ENCODE measurements around the gene ANKRD10. TPM values are rescaled to one million over a fixed set of nuclear protein-coding genes. Genes with fewer than 3 reads are reported as not detected.

Gene ANKRD10
- total and polyA plus RNA-seq, 2 donors (not counting 3 experiments of a cell fraction or from before 2014, with no cell fraction given), result 44.5 to 94.1 TPM

DNA sequence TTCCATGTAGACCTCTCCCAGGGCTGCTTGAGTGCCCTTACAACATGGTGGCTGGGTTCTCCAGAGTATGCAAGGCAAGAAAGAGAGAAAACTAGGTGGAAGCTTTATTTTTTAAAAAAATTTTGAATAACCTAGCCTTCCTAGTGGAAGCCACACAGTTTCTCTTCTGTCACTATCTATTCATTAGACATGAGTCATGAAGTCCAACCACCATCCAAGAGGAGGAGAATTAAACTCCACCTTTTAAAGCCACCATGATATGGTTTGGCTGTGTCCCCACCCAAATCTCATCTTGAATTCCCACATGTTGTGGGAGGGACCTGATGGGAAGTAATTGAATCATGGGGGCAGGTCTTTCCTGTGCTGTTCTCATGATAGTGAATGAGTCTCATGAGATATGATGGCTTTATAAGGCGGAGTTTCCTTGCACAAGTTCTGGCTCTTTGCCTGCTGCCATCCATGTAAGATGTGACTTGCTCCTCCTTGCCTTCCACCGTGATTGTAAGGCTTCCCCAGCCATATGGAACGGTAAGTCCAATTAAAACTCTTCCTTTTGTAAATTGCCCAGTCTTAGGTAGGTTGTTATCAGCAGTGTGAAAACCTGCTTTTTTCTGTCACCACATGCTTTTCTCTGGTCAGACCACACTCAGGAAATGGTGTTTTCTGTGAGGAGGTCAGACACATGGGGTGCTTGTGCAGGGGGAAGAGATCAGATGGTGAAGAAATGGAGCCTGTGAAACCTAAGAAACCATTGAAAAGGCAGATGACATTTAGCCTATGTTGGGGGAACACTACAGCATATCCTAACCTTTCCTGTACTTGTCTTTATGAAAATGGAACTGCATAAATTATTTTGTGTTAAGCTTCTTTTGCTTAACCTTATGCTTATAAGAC, 57.7 kb downstream of the ANKRD10 start:
- CTCF ChIA-PET, result no interaction called here
- BruUV-seq (replicated peaks), result no TSS peak
- H3K27me3 ChIP-seq (ENCODE audit: control insufficient read depth in 2 of 2, insufficient read depth in 2 of 2, low read length in 2 of 2), result peaks cover 2% of the 10 kb centered on the region in 2 experiments
- dilution Hi-C loops (cut with MboI; ENCODE audit: extremely low pct_ligation_motif_present, low sequenced_read_pairs) (no loop called here), intact Hi-C loops (cut with micrococcal nuclease) (no loop called here)
- no peak overlapping the region for H3K9ac ChIP-seq (replicated peaks; ENCODE audit: extremely low read depth, insufficient read depth, low read length)
- no peaks in the 10 kb centered on the region for H3K9me1 ChIP-seq (replicated peaks; ENCODE audit: control insufficient read depth, extremely low read depth, insufficient read depth, low read length)
- no peak overlapping the region for H3K4me2 ChIP-seq (ENCODE audit: insufficient read depth, low read length)
- DNase-seq (ENCODE audit: low read depth, low spot score), result no peak
- no peaks in the 10 kb centered on the region for H3K36me3 ChIP-seq (ENCODE audit: control insufficient read depth in 2 of 2, extremely low read depth in 1 of 2, insufficient read depth in 2 of 2, low read length in 2 of 2)
- no peaks in the 10 kb centered on the region for H3K9me3 ChIP-seq (replicated peaks; ENCODE audit: control insufficient read depth, insufficient read depth, low read length)
- no peak for TF ChIP-seq JUN (IDR thresholded peaks at IDR 0.05; ENCODE audit: borderline replicate concordance, insufficient read depth, insufficient read length, low read depth)
- H3K27ac ChIP-seq (ENCODE audit: insufficient read depth, low read depth, low read length), result no peak overlapping the region
- FAIRE-seq, result no peak
- no peaks in the 10 kb centered on the region for H3K79me2 ChIP-seq (ENCODE audit: control insufficient read depth, insufficient read depth, low read length)
- POLR2A ChIA-PET, result no interaction called here
- no peaks in the 10 kb centered on the region for H4K20me1 ChIP-seq (replicated peaks; ENCODE audit: control insufficient read depth, extremely low read depth, insufficient read depth, low read length)
- H3K4me1 ChIP-seq (ENCODE audit: control insufficient read depth, extremely low read depth, insufficient read depth, low read length), result no peaks in the 10 kb centered on the region
- no peak overlapping the region for H2AFZ ChIP-seq (ENCODE audit: low read depth, low read length)
- no peak overlapping the region for H3K4me3 ChIP-seq (replicated peaks in 1 of 3; ENCODE audit: insufficient read depth in 1 of 3, low read depth in 1 of 3, low read length in 3 of 3)

DNA sequence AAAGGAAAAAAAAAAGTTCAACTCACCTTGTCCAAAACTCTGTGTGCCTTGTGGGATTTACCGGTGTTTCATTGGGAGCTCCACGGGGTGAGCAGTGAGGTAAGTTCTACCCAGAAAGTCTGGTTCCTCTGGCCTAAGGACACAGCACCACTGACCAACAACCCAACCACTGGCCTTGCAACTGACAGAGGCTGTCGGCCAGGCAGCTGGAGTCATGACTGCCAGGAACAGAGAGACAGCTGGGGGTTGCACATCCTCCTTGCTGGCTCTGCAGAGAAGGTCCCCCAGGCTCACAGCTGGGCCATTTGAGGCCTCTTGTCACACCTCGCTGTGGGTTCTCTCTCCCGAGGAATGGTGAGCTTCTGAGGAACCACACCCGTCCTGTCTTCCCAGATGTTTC, 59.5 kb downstream of the ANKRD10 start:
- Histone ChIP-seq H3K4me3 (replicated peaks in 1 of 3; ENCODE audit: insufficient read depth in 1 of 3, low read depth in 1 of 3, low read length in 3 of 3) (no peak overlapping the region), H3K36me3 (ENCODE audit: control insufficient read depth in 2 of 2, extremely low read depth in 1 of 2, insufficient read depth in 2 of 2, low read length in 2 of 2) (no peaks in the 10 kb centered on the region), H4K20me1 (replicated peaks; ENCODE audit: control insufficient read depth, extremely low read depth, insufficient read depth, low read length) (no peaks in the 10 kb centered on the region), H3K27me3 (ENCODE audit: control insufficient read depth in 2 of 2, insufficient read depth in 2 of 2, low read length in 2 of 2) (peaks cover 6 to 16% of the 10 kb centered on the region in 2 experiments), H3K79me2 (ENCODE audit: control insufficient read depth, insufficient read depth, low read length) (no peaks in the 10 kb centered on the region), H3K4me2 (ENCODE audit: insufficient read depth, low read length) (no peak overlapping the region), H3K9ac (replicated peaks; ENCODE audit: extremely low read depth, insufficient read depth, low read length) (no peak overlapping the region), H2AFZ (ENCODE audit: low read depth, low read length) (no peak overlapping the region), H3K9me1 (replicated peaks; ENCODE audit: control insufficient read depth, extremely low read depth, insufficient read depth, low read length) (no peaks in the 10 kb centered on the region), H3K27ac (ENCODE audit: insufficient read depth, low read depth, low read length) (no peak overlapping the region), H3K4me1 (ENCODE audit: control insufficient read depth, extremely low read depth, insufficient read depth, low read length) (no peaks in the 10 kb centered on the region), H3K9me3 (replicated peaks; ENCODE audit: control insufficient read depth, insufficient read depth, low read length) (no peaks in the 10 kb centered on the region)
- no peak for FAIRE-seq
- ChIA-PET CTCF (no interaction called here), POLR2A (no interaction called here)
- DNase-seq (ENCODE audit: low read depth, low spot score), result no peak
- intact Hi-C loops (cut with micrococcal nuclease), result no loop called here
- no TSS peak for BruUV-seq (replicated peaks)
- dilution Hi-C loops (cut with MboI; ENCODE audit: extremely low pct_ligation_motif_present, low sequenced_read_pairs), result no loop called here
- no peak for TF ChIP-seq JUN (IDR thresholded peaks at IDR 0.05; ENCODE audit: borderline replicate concordance, insufficient read depth, insufficient read length, low read depth)
- TF ChIP-seq FOS (IDR thresholded peaks at IDR 0.05; ENCODE audit: borderline replicate concordance, insufficient read depth, low read length), result no peak
- TF ChIP-seq, protein P1, sequence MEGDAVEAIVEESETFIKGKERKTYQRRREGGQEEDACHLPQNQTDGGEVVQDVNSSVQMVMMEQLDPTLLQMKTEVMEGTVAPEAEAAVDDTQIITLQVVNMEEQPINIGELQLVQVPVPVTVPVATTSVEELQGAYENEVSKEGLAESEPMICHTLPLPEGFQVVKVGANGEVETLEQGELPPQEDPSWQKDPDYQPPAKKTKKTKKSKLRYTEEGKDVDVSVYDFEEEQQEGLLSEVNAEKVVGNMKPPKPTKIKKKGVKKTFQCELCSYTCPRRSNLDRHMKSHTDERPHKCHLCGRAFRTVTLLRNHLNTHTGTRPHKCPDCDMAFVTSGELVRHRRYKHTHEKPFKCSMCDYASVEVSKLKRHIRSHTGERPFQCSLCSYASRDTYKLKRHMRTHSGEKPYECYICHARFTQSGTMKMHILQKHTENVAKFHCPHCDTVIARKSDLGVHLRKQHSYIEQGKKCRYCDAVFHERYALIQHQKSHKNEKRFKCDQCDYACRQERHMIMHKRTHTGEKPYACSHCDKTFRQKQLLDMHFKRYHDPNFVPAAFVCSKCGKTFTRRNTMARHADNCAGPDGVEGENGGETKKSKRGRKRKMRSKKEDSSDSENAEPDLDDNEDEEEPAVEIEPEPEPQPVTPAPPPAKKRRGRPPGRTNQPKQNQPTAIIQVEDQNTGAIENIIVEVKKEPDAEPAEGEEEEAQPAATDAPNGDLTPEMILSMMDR (IDR thresholded peaks at IDR 0.05; ENCODE audit: extremely low read depth in 1 of 2, insufficient read depth in 1 of 2, low read depth in 1 of 2, low read length in 2 of 2), result no peak
- TF ChIP-seq POLR2A (IDR thresholded peaks at IDR 0.05; ENCODE audit: low read depth, low read length), result no peak
- TF ChIP-seq MYC (IDR thresholded peaks at IDR 0.05; ENCODE audit: low read depth, low read length), result no peak
- no peak for TF ChIP-seq POLR2AphosphoS5 (IDR thresholded peaks at IDR 0.05; ENCODE audit: insufficient read depth, low read depth, low read length)

All from endothelial cell of umbilical vein (primary cell).